ENCODE measurements around the gene RHBG. TPM values are rescaled to one million over a fixed set of nuclear protein-coding genes. Genes with fewer than 3 reads are reported as not detected.

RHBG gene
- total RNA-seq, 4 donors from 2014 or later = 0.23 to 1.6 (median 1.1) TPM

DNA sequence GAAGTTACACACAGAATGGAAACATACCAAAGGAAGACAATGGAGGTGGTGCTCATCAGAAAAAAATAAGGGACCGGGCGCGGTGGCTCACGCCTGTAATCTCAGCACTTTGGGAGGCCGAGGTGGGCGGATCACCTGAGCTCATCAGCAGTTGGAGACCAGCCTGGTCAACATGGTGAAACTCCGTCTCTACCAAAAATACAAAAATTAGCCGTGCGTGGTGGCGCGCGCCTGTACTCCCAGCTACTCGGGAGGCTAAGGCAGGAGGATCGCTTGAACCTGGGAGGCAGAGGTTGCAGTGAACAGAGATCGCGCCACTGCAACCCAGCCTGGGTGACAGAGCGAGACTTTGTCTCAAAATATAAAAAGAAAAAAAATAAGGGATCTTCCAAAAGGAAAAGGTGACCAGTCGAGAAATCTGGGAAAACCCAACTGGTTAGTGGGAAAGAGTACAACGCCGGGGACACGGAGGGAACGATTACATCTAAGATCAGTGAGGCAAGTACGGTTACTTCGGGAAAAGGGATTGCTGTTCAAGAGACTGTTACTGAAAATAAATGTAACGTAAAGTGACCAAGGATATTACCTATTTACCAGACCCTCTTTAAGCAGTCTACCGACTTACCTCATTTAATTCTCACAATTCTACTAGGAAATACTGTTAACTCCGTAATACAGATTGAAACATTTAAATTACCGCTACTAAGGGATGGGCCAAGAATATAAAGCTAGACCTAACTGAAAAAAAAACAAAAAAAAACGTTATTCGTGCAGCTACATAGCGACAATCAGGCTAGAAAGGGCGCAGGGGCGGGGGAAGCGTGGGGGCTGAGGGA is 31.7 kb upstream of the RHBG start:
- Histone ChIP-seq H3K9me3 (no peaks in the 10 kb centered on the region), H3K4me3 (peak overlapping the region; percentile 87 to 98 (median 90)), H3K27me3 (no peaks in the 10 kb centered on the region), H3K27ac (peak overlapping the region; percentile 79 to 93 (median 90)), H3K4me1 (peaks cover 13 to 29% (median 15%) of the 10 kb centered on the region in 3 donors), H3K36me3 (peaks cover 0 to 41% (median 16%) of the 10 kb centered on the region in 3 donors)
- DNase-seq = no peak
- 24 to 38% methylated on average over 34 of the region's 34 CpGs for WGBS, 2 donors
- intact Hi-C loops (cut with DNase I) = no loop called here
- TF ChIP-seq, protein P1, sequence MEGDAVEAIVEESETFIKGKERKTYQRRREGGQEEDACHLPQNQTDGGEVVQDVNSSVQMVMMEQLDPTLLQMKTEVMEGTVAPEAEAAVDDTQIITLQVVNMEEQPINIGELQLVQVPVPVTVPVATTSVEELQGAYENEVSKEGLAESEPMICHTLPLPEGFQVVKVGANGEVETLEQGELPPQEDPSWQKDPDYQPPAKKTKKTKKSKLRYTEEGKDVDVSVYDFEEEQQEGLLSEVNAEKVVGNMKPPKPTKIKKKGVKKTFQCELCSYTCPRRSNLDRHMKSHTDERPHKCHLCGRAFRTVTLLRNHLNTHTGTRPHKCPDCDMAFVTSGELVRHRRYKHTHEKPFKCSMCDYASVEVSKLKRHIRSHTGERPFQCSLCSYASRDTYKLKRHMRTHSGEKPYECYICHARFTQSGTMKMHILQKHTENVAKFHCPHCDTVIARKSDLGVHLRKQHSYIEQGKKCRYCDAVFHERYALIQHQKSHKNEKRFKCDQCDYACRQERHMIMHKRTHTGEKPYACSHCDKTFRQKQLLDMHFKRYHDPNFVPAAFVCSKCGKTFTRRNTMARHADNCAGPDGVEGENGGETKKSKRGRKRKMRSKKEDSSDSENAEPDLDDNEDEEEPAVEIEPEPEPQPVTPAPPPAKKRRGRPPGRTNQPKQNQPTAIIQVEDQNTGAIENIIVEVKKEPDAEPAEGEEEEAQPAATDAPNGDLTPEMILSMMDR (IDR thresholded peaks at IDR 0.05) = no peak
- TF ChIP-seq POLR2A (IDR thresholded peaks at IDR 0.05) = no peak

DNA sequence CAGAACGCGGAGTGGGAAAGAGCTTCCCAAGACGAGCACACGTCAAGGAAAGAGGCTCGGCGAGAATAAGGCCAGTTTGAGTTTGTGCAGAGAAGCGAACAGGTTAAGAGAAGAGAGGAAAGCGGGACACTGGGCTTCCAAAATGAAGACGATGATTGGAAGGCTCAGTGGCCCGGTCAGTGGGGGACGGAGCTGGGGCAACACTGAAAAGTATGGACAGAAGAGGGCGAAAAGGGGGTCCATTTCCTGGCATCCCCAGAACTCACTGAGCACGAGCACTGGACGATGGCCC is 31.2 kb upstream of the RHBG start:
- H3K27ac ChIP-seq = peak overlapping the region; percentile 79 to 93 (median 90)
- no peak for DNase-seq
- TF ChIP-seq, protein P1 (IDR thresholded peaks at IDR 0.05) = no peak
- no peak for TF ChIP-seq POLR2A (IDR thresholded peaks at IDR 0.05)

DNA sequence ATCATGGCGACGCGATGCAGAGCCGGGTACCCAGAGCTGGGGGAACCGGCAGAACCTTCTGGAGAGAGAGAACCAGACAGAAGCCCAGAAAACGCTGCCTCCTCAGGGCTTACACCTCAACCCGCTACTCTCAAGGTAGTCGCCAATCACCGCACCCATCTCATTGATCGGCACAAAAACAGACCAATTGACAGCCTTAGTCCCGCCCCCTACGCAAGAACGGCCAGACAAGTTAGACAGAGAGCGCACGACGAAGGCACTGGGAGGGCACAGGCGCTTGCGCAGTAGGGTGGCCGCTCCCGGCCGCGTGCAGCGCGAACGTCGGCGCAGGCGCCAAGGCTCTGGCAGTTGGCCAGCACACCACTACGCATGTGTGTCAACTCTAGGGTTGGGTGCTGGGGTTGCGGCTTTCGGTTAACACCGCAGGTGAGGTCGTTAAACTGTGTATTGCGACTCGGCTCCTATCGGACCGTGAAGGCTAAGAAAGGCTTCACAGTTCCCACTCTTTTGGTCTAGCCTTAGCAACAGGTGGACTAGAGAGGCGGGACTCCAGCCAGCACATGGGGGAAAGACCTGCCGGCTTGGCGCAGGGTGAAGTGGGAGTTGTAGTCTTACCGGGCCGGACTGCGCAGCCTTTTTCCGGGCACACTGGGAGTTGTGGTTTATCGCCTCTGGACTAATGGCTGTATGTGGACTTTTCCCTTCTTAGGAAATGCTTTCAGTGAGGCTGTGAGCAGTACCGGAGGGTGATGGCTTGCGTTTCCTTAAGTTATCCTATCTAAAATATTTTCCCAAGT is 30.6 kb upstream of the RHBG start, which contains the start of the genes CCT3 and TSACC:
Gene CCT3 (minus strand): TSS at position 113 of the 797 bp plus-strand sequence. CDS start 108 bp downstream, at position 5.
Gene TSACC (plus strand): TSS at position 347 of the 797 bp plus-strand sequence. CDS start 1,232 bp downstream, outside the sequence.
- H3K9me3 ChIP-seq = no peaks in the 10 kb centered on the region
- TF ChIP-seq, protein P1 (IDR thresholded peaks at IDR 0.05) = no peak
- peak in 2 of 4 donors; percentile 42 to 74 for TF ChIP-seq POLR2A (IDR thresholded peaks at IDR 0.05)
- H3K36me3 ChIP-seq = peaks cover 0 to 30% (median 10%) of the 10 kb centered on the region in 3 donors
- intact Hi-C loops (cut with DNase I) = no loop called here
- H3K4me1 ChIP-seq = peaks cover 13 to 29% (median 15%) of the 10 kb centered on the region in 3 donors
- 0% methylated on average over 22 to 35 of the region's 47 CpGs for WGBS, 2 donors
- no peaks in the 10 kb centered on the region for H3K27me3 ChIP-seq
- peak; percentile 93 for DNase-seq
- peak within 1 kb of the TSS; percentile 87 to 98 (median 90) for H3K4me3 ChIP-seq
- peak within 1 kb of the TSS; percentile 79 to 93 (median 90) for H3K27ac ChIP-seq

More for the DNA sequence above, 31.2 kb upstream of the RHBG start:
- H3K36me3 ChIP-seq = peaks cover 0 to 35% (median 10%) of the 10 kb centered on the region in 3 donors
- H3K4me3 ChIP-seq = peak overlapping the region; percentile 87 to 98 (median 90)
- intact Hi-C loops (cut with DNase I) = no loop called here
- H3K27me3 ChIP-seq = no peaks in the 10 kb centered on the region
- H3K4me1 ChIP-seq = peaks cover 13 to 29% (median 15%) of the 10 kb centered on the region in 3 donors
- 0% methylated on average over 14 of the region's 14 CpGs for WGBS, 2 donors
- no peaks in the 10 kb centered on the region for H3K9me3 ChIP-seq

DNA sequence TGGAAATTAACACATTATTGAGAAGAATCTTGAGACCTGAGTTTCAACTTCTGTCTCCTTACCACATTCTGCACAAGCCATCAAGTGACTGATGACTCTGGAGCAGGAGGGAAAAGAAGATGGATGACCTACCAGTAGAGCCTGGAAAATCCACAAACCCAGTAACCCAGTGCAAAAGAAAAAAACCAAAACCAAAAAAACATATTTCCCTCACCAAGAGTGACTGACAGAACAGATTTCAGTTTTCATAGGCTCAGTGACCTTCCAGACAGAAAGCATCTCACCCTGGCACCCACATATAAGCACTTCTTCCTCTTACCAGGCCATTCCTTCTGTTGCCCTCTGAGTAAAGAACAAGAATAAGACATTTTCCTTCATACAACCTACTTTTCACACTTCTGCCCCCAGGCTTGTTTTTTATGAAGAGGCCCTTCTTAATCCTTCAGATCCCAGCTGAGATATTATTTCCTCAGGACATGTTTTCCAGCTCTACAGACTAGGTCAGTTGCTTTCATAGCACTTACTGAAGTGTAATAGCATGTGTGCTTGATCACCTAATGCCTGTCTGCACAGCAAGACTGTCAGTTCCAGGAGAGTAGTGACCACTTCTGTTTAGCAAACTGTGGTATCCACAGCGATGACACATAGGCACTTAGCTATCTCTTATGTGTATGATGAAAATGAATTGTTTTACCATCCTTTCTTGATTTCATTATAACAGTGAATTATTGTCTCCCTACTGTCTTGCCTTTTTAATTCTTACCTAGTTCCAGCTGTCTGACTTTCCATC is 26.6 kb upstream of the RHBG start:
- Histone ChIP-seq H3K27me3 (peaks cover 0 to 9% (median 0%) of the 10 kb centered on the region in 4 donors), H3K9me3 (no peaks in the 10 kb centered on the region), H3K36me3 (no peaks in the 10 kb centered on the region), H3K4me3 (no peak overlapping the region), H3K27ac (no peak overlapping the region), H3K4me1 (peaks cover 0 to 2% (median 0%) of the 10 kb centered on the region in 3 donors)
- TF ChIP-seq, protein P1 (IDR thresholded peaks at IDR 0.05) = no peak
- 80 to 82% methylated on average over 1 of the region's 1 CpG for WGBS, 2 donors
- DNase-seq = no peak
- intact Hi-C loops (cut with DNase I) = no loop called here
